HEK293 (cell line): ENCODE measurements around the gene PRPH.

Source experiments
- CTCF ChIA-PET: fragments of 350-600 bp; formaldehyde crosslinking; extraction: SDS; loops from one replicate; lab custom pipeline; 2021; ENCODE audit warnings: antibody characterized with exemption; lab: Yijun Ruan, JAX
- POLR2A ChIA-PET: fragments of 300-600 bp; formaldehyde crosslinking; extraction: SDS; loops from one replicate; lab custom pipeline; 2020; ENCODE audit warnings: antibody characterized with exemption, inconsistent platforms; lab: Yijun Ruan, JAX
- H3K27ac ChIP-seq: fragments of 200-500 bp; sonication (Bioruptor generic); 2 replicates; pipeline ENCODE4 v1.5.1; 2014; ENCODE audit warnings: low read depth, low read length, control low read depth, inconsistent platforms; ENCODE audit errors: extremely low read depth
- H3K36me3 ChIP-seq, 2 experiments: fragments of 200-500 bp in 1 of 2; sonication (Bioruptor generic) in 1 of 2; 1 replicate in 1 of 2; 2 replicates in 1 of 2; pipeline ENCODE4 v1.5.1; 2014 to 2017; ENCODE audit warnings: inconsistent platforms in 2 of 2, low read length in 2 of 2; ENCODE audit not compliant: control insufficient read depth in 2 of 2, insufficient read depth in 1 of 2
- H3K4me1 ChIP-seq: fragments of 200-500 bp; sonication (Bioruptor generic); 2 replicates; pipeline ENCODE4 v1.5.1; 2014; ENCODE audit warnings: mild to moderate bottlenecking, low read length, inconsistent platforms; ENCODE audit not compliant: control insufficient read depth, insufficient read depth
- H3K4me3 ChIP-seq: 2 replicates; pipeline ENCODE4 v1.5.1; 2011; ENCODE audit warnings: low read depth, mild to moderate bottlenecking, control low read depth, low read length, moderate library complexity
- H3K9me3 ChIP-seq: fragments of 200-500 bp; sonication (Bioruptor generic); 2 replicates; pipeline ENCODE4 v1.5.1; 2014; ENCODE audit warnings: low read depth, low read length, inconsistent platforms; ENCODE audit not compliant: control insufficient read depth, insufficient read depth
- GLIS2 ChIP-seq: fragments of 450-650 bp; formaldehyde crosslinking; IDR thresholded peaks from 2 replicates; pipeline ENCODE4 v1.5.1; 2016; ENCODE audit warnings: missing biosample characterization, missing genetic modification characterization
- HOXD13 ChIP-seq: sonication (generic); formaldehyde crosslinking; IDR thresholded peaks from 2 replicates; pipeline ENCODE4 v1.8.0; 2022; ENCODE audit warnings: missing genetic modification reagents, borderline replicate concordance
- KLF16 ChIP-seq: fragments of 450-650 bp; formaldehyde crosslinking; IDR thresholded peaks from 2 replicates; pipeline ENCODE4 v1.5.1; 2017; ENCODE audit warnings: missing biosample characterization, missing genetic modification characterization
- OSR2 ChIP-seq: fragments of 450-650 bp; formaldehyde crosslinking; IDR thresholded peaks from 2 replicates; pipeline ENCODE4 v1.5.1; 2016; ENCODE audit warnings: missing biosample characterization, missing genetic modification characterization
- RBAK ChIP-seq: fragments of 450-650 bp; formaldehyde crosslinking; IDR thresholded peaks from 2 replicates; pipeline ENCODE4 v1.5.1; 2016; ENCODE audit warnings: missing biosample characterization, missing genetic modification characterization
- SALL2 ChIP-seq: fragments of 450-650 bp; formaldehyde crosslinking; IDR thresholded peaks from 2 replicates; pipeline ENCODE4 v1.5.0; 2017; ENCODE audit warnings: missing biosample characterization, mild to moderate bottlenecking, missing genetic modification characterization, borderline replicate concordance
- ZBTB17 ChIP-seq: fragments of 450-650 bp; formaldehyde crosslinking; IDR thresholded peaks from 2 replicates; pipeline ENCODE4 v1.5.1; 2016; ENCODE audit warnings: missing biosample characterization, missing genetic modification characterization
- ZBTB26 ChIP-seq: fragments of 450-650 bp; formaldehyde crosslinking; optimal IDR thresholded peaks from 2 replicates; pipeline ENCODE3; 2016; ENCODE audit warnings: missing biosample characterization, mild to moderate bottlenecking, missing genetic modification characterization
- ZEB2 ChIP-seq: fragments of 450-650 bp; formaldehyde crosslinking; IDR thresholded peaks from 2 replicates; pipeline ENCODE4 v1.5.1; 2016; ENCODE audit warnings: missing biosample characterization, missing genetic modification characterization
- ZIC2 ChIP-seq: fragments of 450-650 bp; formaldehyde crosslinking; IDR thresholded peaks from 2 replicates; pipeline ENCODE4 v1.5.1; 2016; ENCODE audit warnings: missing biosample characterization, missing genetic modification characterization
- ZNF112 ChIP-seq: fragments of 450-650 bp; formaldehyde crosslinking; IDR thresholded peaks from 2 replicates; pipeline ENCODE4 v1.5.0; 2017; ENCODE audit warnings: missing biosample characterization, missing genetic modification characterization
- ZNF184 ChIP-seq: fragments of 450-650 bp; IDR thresholded peaks from 2 replicates; pipeline ENCODE4 v1.5.1; 2018; ENCODE audit warnings: missing biosample characterization, mild to moderate bottlenecking, missing genetic modification characterization
- ZNF202 ChIP-seq: fragments of 450-650 bp; formaldehyde crosslinking; IDR thresholded peaks from 2 replicates; pipeline ENCODE4 v1.5.1; 2016; ENCODE audit warnings: missing biosample characterization, missing genetic modification characterization, borderline replicate concordance
- ZNF394 ChIP-seq: fragments of 450-650 bp; formaldehyde crosslinking; IDR thresholded peaks from 2 replicates; pipeline ENCODE4 v1.5.1; 2016; ENCODE audit warnings: missing biosample characterization, missing genetic modification characterization, mild to moderate bottlenecking, moderate library complexity, borderline replicate concordance
- ZNF600 ChIP-seq: fragments of 450-650 bp; formaldehyde crosslinking; IDR thresholded peaks from 2 replicates; pipeline ENCODE4 v1.5.1; 2016; ENCODE audit warnings: missing biosample characterization, missing genetic modification characterization
- ZNF623 ChIP-seq: fragments of 450-650 bp; formaldehyde crosslinking; IDR thresholded peaks from 2 replicates; pipeline ENCODE4 v1.5.1; 2016; ENCODE audit warnings: missing biosample characterization, missing genetic modification characterization
- ZNF704 ChIP-seq: fragments of 450-650 bp; formaldehyde crosslinking; IDR thresholded peaks from 2 replicates; pipeline ENCODE4 v1.5.1; 2016; ENCODE audit warnings: missing biosample characterization, missing genetic modification characterization
- ZSCAN30 ChIP-seq: fragments of 450-650 bp; IDR thresholded peaks from 2 replicates; pipeline ENCODE4 v1.5.1; 2018; ENCODE audit warnings: missing biosample characterization, mild to moderate bottlenecking, missing genetic modification characterization, moderate library complexity
- TF ChIP-seq, protein P1 (sequence below): fragments of 450-650 bp; formaldehyde crosslinking; IDR thresholded peaks from 2 replicates; pipeline ENCODE4; 2016; ENCODE audit warnings: missing biosample characterization, missing genetic modification characterization
- TF ChIP-seq, protein P2 (sequence below): fragments of 450-650 bp; formaldehyde crosslinking; IDR thresholded peaks from 2 replicates; pipeline ENCODE4 v1.5.1; 2017; ENCODE audit warnings: missing biosample characterization, missing genetic modification characterization

The PRPH gene

DNA sequence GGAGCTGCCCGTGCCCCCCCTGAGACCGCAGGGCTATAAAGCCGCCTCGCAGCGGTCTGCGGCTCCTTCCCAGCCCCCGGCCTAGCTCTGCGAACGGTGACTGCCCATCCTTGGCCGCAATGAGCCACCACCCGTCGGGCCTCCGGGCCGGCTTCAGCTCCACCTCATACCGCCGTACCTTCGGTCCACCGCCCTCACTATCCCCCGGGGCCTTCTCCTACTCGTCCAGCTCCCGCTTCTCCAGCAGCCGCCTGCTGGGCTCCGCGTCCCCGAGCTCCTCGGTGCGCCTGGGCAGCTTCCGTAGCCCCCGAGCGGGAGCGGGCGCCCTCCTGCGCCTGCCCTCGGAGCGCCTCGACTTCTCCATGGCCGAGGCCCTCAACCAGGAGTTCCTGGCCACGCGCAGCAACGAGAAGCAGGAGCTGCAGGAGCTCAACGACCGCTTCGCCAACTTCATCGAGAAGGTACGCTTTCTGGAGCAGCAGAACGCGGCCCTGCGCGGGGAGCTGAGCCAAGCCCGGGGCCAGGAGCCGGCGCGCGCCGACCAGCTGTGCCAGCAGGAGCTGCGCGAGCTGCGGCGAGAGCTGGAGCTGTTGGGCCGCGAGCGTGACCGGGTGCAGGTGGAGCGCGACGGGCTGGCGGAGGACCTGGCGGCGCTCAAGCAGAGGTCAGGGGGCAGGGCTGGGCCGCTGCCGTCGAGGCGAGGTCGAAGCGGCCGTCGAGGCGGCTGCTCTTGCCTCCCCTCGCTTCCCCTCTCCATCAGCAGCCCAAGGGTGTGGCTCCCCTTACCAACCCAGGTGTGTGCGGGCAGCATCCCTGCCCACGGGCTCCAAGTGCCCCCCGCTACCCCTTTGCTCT is at the start of gene PRPH (continued):
- TF ChIP-seq, protein P1, sequence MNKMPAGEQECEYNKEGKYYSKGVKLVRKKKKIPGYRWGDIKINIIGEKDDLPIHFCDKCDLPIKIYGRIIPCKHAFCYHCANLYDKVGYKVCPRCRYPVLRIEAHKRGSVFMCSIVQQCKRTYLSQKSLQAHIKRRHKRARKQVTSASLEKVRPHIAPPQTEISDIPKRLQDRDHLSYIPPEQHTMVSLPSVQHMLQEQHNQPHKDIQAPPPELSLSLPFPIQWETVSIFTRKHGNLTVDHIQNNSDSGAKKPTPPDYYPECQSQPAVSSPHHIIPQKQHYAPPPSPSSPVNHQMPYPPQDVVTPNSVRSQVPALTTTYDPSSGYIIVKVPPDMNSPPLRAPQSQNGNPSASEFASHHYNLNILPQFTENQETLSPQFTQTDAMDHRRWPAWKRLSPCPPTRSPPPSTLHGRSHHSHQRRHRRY (tag by site-specific recombination): no peak
- TF ChIP-seq ZNF704 (tag by site-specific recombination) (no peak), RBAK (tag by site-specific recombination) (no peak), KLF16 (tag by site-specific recombination) (no peak), ZNF202 (peak; percentile 74), ZBTB17 (tag by site-specific recombination) (no peak), SALL2 (tag by site-specific recombination) (no peak), ZNF394 (tag by site-specific recombination) (no peak), ZNF112 (tag by site-specific recombination) (no peak), GLIS2 (tag by site-specific recombination) (0 out of 2 replicates have a peak, but pooled peaks have one; percentile 10), ZNF600 (tag by site-specific recombination) (no peak), ZSCAN30 (tag by site-specific recombination) (no peak), OSR2 (tag by site-specific recombination) (peak; percentile 32), ZNF184 (tag by site-specific recombination) (no peak), ZEB2 (tag by site-specific recombination) (no peak), ZIC2 (no peak)
- TF ChIP-seq, protein P2, sequence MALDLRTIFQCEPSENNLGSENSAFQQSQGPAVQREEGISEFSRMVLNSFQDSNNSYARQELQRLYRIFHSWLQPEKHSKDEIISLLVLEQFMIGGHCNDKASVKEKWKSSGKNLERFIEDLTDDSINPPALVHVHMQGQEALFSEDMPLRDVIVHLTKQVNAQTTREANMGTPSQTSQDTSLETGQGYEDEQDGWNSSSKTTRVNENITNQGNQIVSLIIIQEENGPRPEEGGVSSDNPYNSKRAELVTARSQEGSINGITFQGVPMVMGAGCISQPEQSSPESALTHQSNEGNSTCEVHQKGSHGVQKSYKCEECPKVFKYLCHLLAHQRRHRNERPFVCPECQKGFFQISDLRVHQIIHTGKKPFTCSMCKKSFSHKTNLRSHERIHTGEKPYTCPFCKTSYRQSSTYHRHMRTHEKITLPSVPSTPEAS: no peak

DNA sequence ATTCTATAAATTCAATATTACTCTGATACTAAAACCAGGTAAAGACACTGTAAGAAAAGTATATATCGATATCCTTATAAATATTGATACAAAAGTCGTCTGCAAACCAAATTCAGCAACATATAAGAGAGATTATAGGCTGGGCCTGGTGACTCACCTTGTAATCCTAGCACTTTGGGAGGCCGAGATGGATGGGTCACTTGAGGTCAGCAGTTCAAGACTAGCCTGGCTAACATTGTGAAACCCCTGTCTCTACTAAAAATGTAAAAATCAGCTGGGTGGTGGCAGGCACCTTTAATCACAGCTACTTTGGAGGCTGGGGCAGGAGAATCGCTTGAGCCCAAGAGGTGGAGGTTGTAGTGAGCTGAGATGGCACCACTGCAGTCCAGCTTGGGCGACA is 43.6 kb upstream of the PRPH start:
- Histone ChIP-seq H3K4me3 (no peak overlapping the region), H3K4me1 (no peaks in the 10 kb centered on the region), H3K27ac (no peak overlapping the region), H3K9me3 (no peaks in the 10 kb centered on the region), H3K36me3 (no peaks in the 10 kb centered on the region)
- ChIA-PET CTCF (interaction anchor here (0.7 to 2.0 kb wide), 3 partner anchors 12 to 121 kb away, joined by 3 to 8 read pairs (median 5); no protein-coding TSS in a partner anchor), POLR2A (no interaction called here)
- TF ChIP-seq ZNF600 (tag by site-specific recombination): no peak
- no peak for TF ChIP-seq ZNF623 (tag by site-specific recombination)
- TF ChIP-seq ZBTB26: no peak
- TF ChIP-seq HOXD13 (CRISPR knock-in tag): no peak
